Trophoblast cell (in vitro differentiated cells and primary cell): Measurements from ENCODE around the gene DKK3.
A peak's percentile ranks its signal among the peaks of the same experiment; 100 is the strongest.

Experiments used
- DNase-seq, 2 donors: peaks; one replicate each; pipeline ENCODE4 v3.0.0-alpha.2; 2016
- H2AFZ ChIP-seq: 2 replicates; pipeline ENCODE4 v1.6.1; 2013; ENCODE audit warnings: low read length, moderate library complexity, mild to moderate bottlenecking; ENCODE audit not compliant: insufficient read depth, poor library complexity
- H2AK5ac ChIP-seq: 2 replicates; pipeline ENCODE4 v1.6.1; 2013; ENCODE audit warnings: mild to moderate bottlenecking, low read length
- H2BK120ac ChIP-seq: 2 replicates; pipeline ENCODE4 v1.6.1; 2013; ENCODE audit warnings: low read length, mild to moderate bottlenecking, moderate library complexity; ENCODE audit not compliant: insufficient read depth, poor library complexity
- H2BK12ac ChIP-seq: 2 replicates; pipeline ENCODE4 v1.6.1; 2013; ENCODE audit warnings: mild to moderate bottlenecking, low read length, moderate library complexity
- H2BK5ac ChIP-seq: 2 replicates; pipeline ENCODE4 v1.6.1; 2013; ENCODE audit warnings: low read length, low read depth, moderate library complexity, mild to moderate bottlenecking; ENCODE audit not compliant: poor library complexity
- H3K14ac ChIP-seq: 2 replicates; pipeline ENCODE4 v1.6.1; 2013; ENCODE audit warnings: mild to moderate bottlenecking, low read length
- H3K18ac ChIP-seq: 2 replicates; pipeline ENCODE4 v1.6.1; 2013; ENCODE audit warnings: mild to moderate bottlenecking, low read length
- H3K23ac ChIP-seq: 2 replicates; pipeline ENCODE4 v1.6.1; 2013; ENCODE audit warnings: low read length
- H3K27ac ChIP-seq: 2 replicates; pipeline ENCODE4 v1.5.1; 2013; ENCODE audit warnings: low read depth, mild to moderate bottlenecking, inconsistent platforms, low read length, moderate library complexity
- H3K27me3 ChIP-seq: 2 replicates; pipeline ENCODE4 v1.6.1; 2013; ENCODE audit warnings: inconsistent platforms, mild to moderate bottlenecking, low read length, moderate library complexity; ENCODE audit not compliant: insufficient read depth
- H3K36me3 ChIP-seq, 2 experiments: 1 replicate in 1 of 2; 2 replicates in 1 of 2; pipeline ENCODE4 v1.6.1; 2013; ENCODE audit warnings: low read length in 2 of 2, mild to moderate bottlenecking in 2 of 2, moderate library complexity in 1 of 2; ENCODE audit not compliant: insufficient read depth in 2 of 2, control insufficient read depth in 1 of 2
- H3K4ac ChIP-seq: 2 replicates; pipeline ENCODE4 v1.6.1; 2013; ENCODE audit warnings: low read depth, mild to moderate bottlenecking, low read length, moderate library complexity
- H3K4me1 ChIP-seq, 2 experiments: 1 replicate in 1 of 2; 2 replicates in 1 of 2; pipeline ENCODE4 v1.6.1; 2013; ENCODE audit warnings: low read length in 2 of 2, mild to moderate bottlenecking in 2 of 2, moderate library complexity in 1 of 2; ENCODE audit not compliant: insufficient read depth in 2 of 2, control insufficient read depth in 1 of 2
- H3K4me2 ChIP-seq: 2 replicates; pipeline ENCODE4 v1.6.1; 2013; ENCODE audit warnings: inconsistent platforms, mild to moderate bottlenecking, low read length, moderate library complexity
- H3K4me3 ChIP-seq: 2 replicates; pipeline ENCODE4 v1.5.1; 2013; ENCODE audit warnings: mild to moderate bottlenecking, low read depth, low read length, inconsistent platforms
- H3K79me1 ChIP-seq: one replicate; pipeline ENCODE4 v1.6.1; 2013; ENCODE audit warnings: low read length
- H3K79me2 ChIP-seq: 2 replicates; pipeline ENCODE4 v1.6.1; 2013; ENCODE audit warnings: low read length, mild to moderate bottlenecking; ENCODE audit not compliant: control insufficient read depth, insufficient read depth, poor library complexity
- H3K9ac ChIP-seq: 2 replicates; pipeline ENCODE4 v1.6.1; 2013; ENCODE audit warnings: mild to moderate bottlenecking, low read length
- H3K9me3 ChIP-seq: 2 replicates; pipeline ENCODE4 v1.6.1; 2013; ENCODE audit warnings: low read depth, mild to moderate bottlenecking, control low read depth, inconsistent platforms, low read length; ENCODE audit not compliant: insufficient read depth
- H4K12ac ChIP-seq: 2 replicates; pipeline ENCODE4 v1.6.1; 2013; ENCODE audit warnings: low read depth, mild to moderate bottlenecking, low read length, moderate library complexity
- H4K8ac ChIP-seq: 2 replicates; pipeline ENCODE4 v1.6.1; 2013; ENCODE audit warnings: low read depth, mild to moderate bottlenecking, low read length, moderate library complexity
- H4K91ac ChIP-seq: one replicate; pipeline ENCODE4 v1.6.1; 2013; ENCODE audit warnings: low read depth, mild to moderate bottlenecking, low read length, moderate library complexity
- WGBS: extraction: QIAGEN DNeasy Blood & Tissue Kit; methylation state at CpG from one replicate; pipeline ENCODE4 v1.1.7; 2013; ENCODE audit warnings: missing lambda C conversion rate; ENCODE audit not compliant: insufficient read length, insufficient coverage; ENCODE audit errors: extremely low coverage; 5-methylcytosine and 5-hydroxymethylcytosine counted together

Gene DKK3

GRCh38 chr11:12019866-12020416 is 11.5 kb upstream of the DKK3 start:
- Histone ChIP-seq H2AK5ac (no peak overlapping the region), H2AFZ (no peak overlapping the region), H3K9ac (no peak overlapping the region), H3K79me2 (no peaks in the 10 kb centered on the region), H2BK5ac (no peak overlapping the region), H3K27ac (peak overlapping the region; percentile 52), H3K4me1 (peaks cover 8 to 16% of the 10 kb centered on the region in 2 experiments), H3K18ac (no peak overlapping the region), H4K8ac (no peak overlapping the region), H3K14ac (no peak overlapping the region), H3K4me2 (peak overlapping the region; percentile 32), H2BK12ac (no peak overlapping the region), H4K91ac (no peak overlapping the region), H2BK120ac (no peak overlapping the region), H3K27me3 (no peaks in the 10 kb centered on the region), H3K9me3 (peaks cover 2% of the 10 kb centered on the region), H3K4me3 (no peak overlapping the region), H3K36me3 (no peaks in the 10 kb centered on the region), H3K4ac (no peak overlapping the region), H4K12ac (no peak overlapping the region), H3K23ac (no peak overlapping the region), H3K79me1 (peaks cover 4% of the 10 kb centered on the region)
- peak in 1 of 2 donors; percentile 33 for DNase-seq
- WGBS = no CpG with 5 or more reads among the region's 3 CpGs

GRCh38 chr11:12019337-12019736 is 10.9 kb upstream of the DKK3 start:
- Histone ChIP-seq H4K12ac (no peak overlapping the region), H3K4me1 (peaks cover 8 to 16% of the 10 kb centered on the region in 2 experiments), H3K4me2 (peak overlapping the region; percentile 32), H3K79me1 (peaks cover 4% of the 10 kb centered on the region), H4K91ac (peak overlapping the region; percentile 63), H3K9me3 (peaks cover 2% of the 10 kb centered on the region), H4K8ac (no peak overlapping the region), H2BK120ac (no peak overlapping the region), H2BK12ac (peak overlapping the region; percentile 20), H3K36me3 (no peaks in the 10 kb centered on the region), H3K23ac (no peak overlapping the region), H3K18ac (no peak overlapping the region), H3K4me3 (no peak overlapping the region), H3K14ac (peak overlapping the region; percentile 0), H3K9ac (no peak overlapping the region), H3K4ac (no peak overlapping the region), H3K27me3 (no peaks in the 10 kb centered on the region), H2BK5ac (no peak overlapping the region), H3K27ac (peak overlapping the region; percentile 52), H2AK5ac (no peak overlapping the region), H2AFZ (no peak overlapping the region), H3K79me2 (no peaks in the 10 kb centered on the region)
- WGBS = no CpG with 5 or more reads among the region's 9 CpGs
- DNase-seq = no peak

- Histone ChIP-seq H4K91ac (no peak overlapping the region), H2BK120ac (peak overlapping the region; percentile 9), H3K23ac (no peak overlapping the region), H2BK5ac (no peak overlapping the region), H2AFZ (no peak overlapping the region), H3K27me3 (no peaks in the 10 kb centered on the region), H3K9me3 (no peaks in the 10 kb centered on the region), H3K9ac (no peak overlapping the region), H3K4me3 (no peak overlapping the region), H3K4ac (no peak overlapping the region), H4K8ac (no peak overlapping the region), H3K36me3 (no peaks in the 10 kb centered on the region), H3K4me2 (no peak overlapping the region), H3K18ac (no peak overlapping the region), H3K4me1 (peaks cover 10 to 19% of the 10 kb centered on the region in 2 experiments), H3K14ac (no peak overlapping the region), H4K12ac (no peak overlapping the region), H3K79me1 (peaks cover 4% of the 10 kb centered on the region), H3K27ac (no peak overlapping the region), H2BK12ac (peak overlapping the region; percentile 81), H2AK5ac (peak overlapping the region; percentile 62), H3K79me2 (no peaks in the 10 kb centered on the region)
- DNase-seq = no peak
- WGBS = no CpG with 5 or more reads among the region's 3 CpGs
These were observed 9.5 kb upstream of the DKK3 start for GRCh38 chr11:12017865-12018453.

- Histone ChIP-seq H4K8ac (no peak overlapping the region), H3K79me1 (peaks cover 4% of the 10 kb centered on the region), H3K9me3 (no peaks in the 10 kb centered on the region), H3K79me2 (no peaks in the 10 kb centered on the region), H2BK12ac (no peak overlapping the region), H2AFZ (no peak overlapping the region), H4K91ac (no peak overlapping the region), H3K4me2 (no peak overlapping the region), H3K14ac (no peak overlapping the region), H3K36me3 (no peaks in the 10 kb centered on the region), H3K27me3 (no peaks in the 10 kb centered on the region), H3K4me3 (no peak overlapping the region), H2AK5ac (no peak overlapping the region), H3K18ac (no peak overlapping the region), H3K27ac (no peak overlapping the region), H3K9ac (no peak overlapping the region), H3K4me1 (peaks cover 10 to 19% of the 10 kb centered on the region in 2 experiments), H4K12ac (no peak overlapping the region), H2BK5ac (no peak overlapping the region), H3K4ac (no peak overlapping the region), H3K23ac (no peak overlapping the region), H2BK120ac (no peak overlapping the region)
- no peak for DNase-seq
- no CpG with 5 or more reads among the region's 5 CpGs for WGBS
These were observed 8.8 kb upstream of the DKK3 start for GRCh38 chr11:12017243-12017678.
